CD14-positive monocyte (primary cell): ENCODE measurements around the gene NAPSA. TPM values are rescaled to one million over a fixed set of nuclear protein-coding genes. Genes with fewer than 3 reads are reported as not detected.

Experiments used
- DNase-seq, 3 donors: peaks; one replicate each; pipeline ENCODE4 v3.0.0-alpha.2; 2011 to 2022
- H2AFZ ChIP-seq: 2 replicates; pipeline ENCODE4 v1.6.0; 2012; ENCODE audit warnings: mild to moderate bottlenecking, low read depth, low read length, inconsistent platforms; ENCODE audit not compliant: insufficient read depth, poor library complexity, severe bottlenecking
- H3K27ac ChIP-seq, 2 donors: 1 replicate in 1 of 2; 2 replicates in 1 of 2; pipeline ENCODE4 v1.5.1; 2012 to 2013; ENCODE audit warnings: low read length in 2 of 2, control low read depth in 1 of 2, inconsistent platforms in 1 of 2, low read depth in 1 of 2, mild to moderate bottlenecking in 1 of 2
- H3K27me3 ChIP-seq, 2 donors: one replicate each; pipeline versions ENCODE4 v1.6.0 to v1.6.1; 2011 to 2013; ENCODE audit warnings: low read length in 2 of 2; ENCODE audit not compliant: control insufficient read depth in 2 of 2, insufficient read depth in 2 of 2
- H3K36me3 ChIP-seq, 2 donors: replicated peaks in 1 of 2; 1 replicate in 1 of 2; 2 replicates in 1 of 2; pipeline versions ENCODE4 v1.5.1 to v1.6.1; 2012 to 2013; ENCODE audit warnings: low read length in 2 of 2, control low read depth in 1 of 2, inconsistent platforms in 1 of 2, mild to moderate bottlenecking in 1 of 2; ENCODE audit not compliant: insufficient read depth in 2 of 2, control insufficient read depth in 1 of 2
- H3K4me1 ChIP-seq, 2 donors: 1 replicate in 1 of 2; 2 replicates in 1 of 2; pipeline versions ENCODE4 v1.5.1 to v1.6.1; 2012 to 2013; ENCODE audit warnings: low read length in 2 of 2, control low read depth in 1 of 2, inconsistent platforms in 1 of 2, mild to moderate bottlenecking in 1 of 2, moderate library complexity in 1 of 2; ENCODE audit not compliant: insufficient read depth in 2 of 2, control insufficient read depth in 1 of 2
- H3K4me2 ChIP-seq: replicated peaks from 2 replicates; pipeline ENCODE3; 2012; ENCODE audit warnings: low read length, moderate library complexity, mild to moderate bottlenecking; ENCODE audit not compliant: poor library complexity, severe bottlenecking; ENCODE audit errors: extremely low read depth
- H3K4me3 ChIP-seq, 3 experiments: fragments of 200-600 bp in 1 of 3; sonication (generic) in 1 of 3; replicated peaks in 1 of 3; 1 replicate in 2 of 3; 2 replicates in 1 of 3; pipeline ENCODE4 v1.5.1; 2011 to 2013; ENCODE audit warnings: low read length in 3 of 3, mild to moderate bottlenecking in 3 of 3, control low read depth in 2 of 3, low read depth in 2 of 3, inconsistent platforms in 1 of 3, moderate library complexity in 1 of 3
- H3K79me2 ChIP-seq: 2 replicates; pipeline ENCODE4 v1.6.0; 2012; ENCODE audit warnings: mild to moderate bottlenecking, control low read depth, inconsistent platforms, low read length, moderate library complexity; ENCODE audit not compliant: insufficient read depth
- H3K9ac ChIP-seq: 2 replicates; pipeline ENCODE4 v1.6.0; 2017; ENCODE audit warnings: low read length, mild to moderate bottlenecking; ENCODE audit not compliant: insufficient read depth, poor library complexity, severe bottlenecking
- H3K9me3 ChIP-seq, 2 donors: replicated peaks in 1 of 2; 1 replicate in 1 of 2; 2 replicates in 1 of 2; pipeline versions ENCODE4 v1.5.1 to v1.6.1; 2012 to 2013; ENCODE audit warnings: low read length in 2 of 2, control low read depth in 1 of 2; ENCODE audit not compliant: control insufficient read depth in 1 of 2, insufficient read depth in 1 of 2
- H4K20me1 ChIP-seq: 2 replicates; pipeline ENCODE4 v1.6.0; 2012; ENCODE audit warnings: mild to moderate bottlenecking, low read length, control low read depth, moderate library complexity; ENCODE audit not compliant: insufficient read depth
- H3K27ac Mint-ChIP-seq, 7 donors: one replicate each; pipeline ENCODE4 v1.8.0; 2020; ENCODE audit warnings: mild to moderate bottlenecking in 7 of 7, mixed read lengths in 7 of 7, moderate library complexity in 6 of 7, inconsistent platforms in 2 of 7
- H3K27me3 Mint-ChIP-seq, 3 donors: one replicate each; pipeline ENCODE4 v1.8.0; 2021 to 2022; ENCODE audit warnings: low read depth in 3 of 3, mild to moderate bottlenecking in 3 of 3, mixed read lengths in 3 of 3, moderate library complexity in 3 of 3, inconsistent platforms in 1 of 3
- H3K36me3 Mint-ChIP-seq, 2 donors: one replicate each; pipeline ENCODE4 v1.8.0; 2020; ENCODE audit warnings: mixed read lengths in 2 of 2, inconsistent platforms in 1 of 2, mild to moderate bottlenecking in 1 of 2
- H3K4me1 Mint-ChIP-seq: one replicate; pipeline ENCODE4 v1.8.0; 2020; ENCODE audit warnings: mild to moderate bottlenecking, mixed read lengths
- H3K4me3 Mint-ChIP-seq, 2 donors: one replicate each; pipeline ENCODE4 v1.8.0; 2020; ENCODE audit warnings: mild to moderate bottlenecking in 2 of 2, mixed read lengths in 2 of 2, moderate library complexity in 1 of 2
- H3K9me3 Mint-ChIP-seq, 7 donors: one replicate each; pipeline ENCODE4 v1.8.0; 2020 to 2022; ENCODE audit warnings: mixed read lengths in 7 of 7, mild to moderate bottlenecking in 6 of 7, moderate library complexity in 6 of 7, inconsistent platforms in 2 of 7
- WGBS: methylation state at CpG from one replicate; pipeline ENCODE4 v1.1.5; 2013; ENCODE audit warnings: missing lambda C conversion rate; ENCODE audit not compliant: insufficient coverage; 5-methylcytosine and 5-hydroxymethylcytosine counted together
- intact Hi-C, 2 donors: fragments of 100-400 bp; cut with micrococcal nuclease; formaldehyde crosslinking; loops; one replicate each; pipeline versions ENCODE4 v1.15.0 to v1.15.1; 2023
- polyA plus RNA-seq, 3 donors: library from polyadenylated mRNA; depleted of rRNA in 1 of 3; unstranded in 2 of 3; stranded (reverse) in 1 of 3; fragments of 300-500 nt in 2 of 3; fragments of >200 nt in 1 of 3; fragmentation: Illumina TruSeq in 2 of 3; gene quantifications; 1 replicate in 2 of 3; 2 replicates in 1 of 3; pipeline ENCODE4 v1.2.3, GENCODE V29; 2012 to 2021
- TF ChIP-seq, protein P1 (sequence below): fragments of 200-600 bp; IDR thresholded peaks from one replicate; pipeline ENCODE4 v1.8.0; 2022; ENCODE audit warnings: antibody characterized with exemption, mild to moderate bottlenecking

The NAPSA gene
- polyA plus RNA-seq, 3 donors = 0.27 to 1.3 (median 0.52) TPM

DNA sequence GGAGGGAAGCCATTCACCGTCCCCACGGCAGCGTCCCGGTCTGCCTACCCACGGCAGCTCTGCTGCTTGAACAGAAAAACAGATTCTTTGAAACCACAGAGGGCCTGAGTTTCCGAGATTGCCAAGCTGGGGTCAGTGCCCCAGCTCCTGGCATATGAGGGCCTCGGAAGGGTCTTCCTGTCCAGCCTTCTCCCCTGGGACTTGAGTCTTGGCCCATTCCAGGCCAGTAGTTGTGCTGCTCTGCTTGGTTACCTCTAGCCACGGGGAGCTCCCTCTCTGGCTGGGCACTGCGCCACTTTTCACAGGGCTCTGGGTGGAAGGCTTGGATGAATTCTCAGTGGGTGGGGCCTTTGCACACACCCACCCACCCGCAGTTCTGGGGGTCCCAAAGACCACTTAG lies 44.7 kb upstream of the NAPSA start:
- Histone ChIP-seq H3K9me3 (peaks cover 0 to 4% of the 10 kb centered on the region in 2 donors), H3K9ac (no peak overlapping the region), H3K79me2 (no peaks in the 10 kb centered on the region), H3K4me3 (no peak overlapping the region), H4K20me1 (no peaks in the 10 kb centered on the region), H3K4me2 (no peak overlapping the region), H3K27me3 (no peaks in the 10 kb centered on the region), H2AFZ (no peak overlapping the region), H3K4me1 (peaks cover 6 to 10% of the 10 kb centered on the region in 2 donors), H3K36me3 (peaks cover 30 to 42% of the 10 kb centered on the region in 2 donors), H3K27ac (no peak overlapping the region)
- H3K4me3 Mint-ChIP-seq = no peak overlapping the region
- TF ChIP-seq, protein P1, sequence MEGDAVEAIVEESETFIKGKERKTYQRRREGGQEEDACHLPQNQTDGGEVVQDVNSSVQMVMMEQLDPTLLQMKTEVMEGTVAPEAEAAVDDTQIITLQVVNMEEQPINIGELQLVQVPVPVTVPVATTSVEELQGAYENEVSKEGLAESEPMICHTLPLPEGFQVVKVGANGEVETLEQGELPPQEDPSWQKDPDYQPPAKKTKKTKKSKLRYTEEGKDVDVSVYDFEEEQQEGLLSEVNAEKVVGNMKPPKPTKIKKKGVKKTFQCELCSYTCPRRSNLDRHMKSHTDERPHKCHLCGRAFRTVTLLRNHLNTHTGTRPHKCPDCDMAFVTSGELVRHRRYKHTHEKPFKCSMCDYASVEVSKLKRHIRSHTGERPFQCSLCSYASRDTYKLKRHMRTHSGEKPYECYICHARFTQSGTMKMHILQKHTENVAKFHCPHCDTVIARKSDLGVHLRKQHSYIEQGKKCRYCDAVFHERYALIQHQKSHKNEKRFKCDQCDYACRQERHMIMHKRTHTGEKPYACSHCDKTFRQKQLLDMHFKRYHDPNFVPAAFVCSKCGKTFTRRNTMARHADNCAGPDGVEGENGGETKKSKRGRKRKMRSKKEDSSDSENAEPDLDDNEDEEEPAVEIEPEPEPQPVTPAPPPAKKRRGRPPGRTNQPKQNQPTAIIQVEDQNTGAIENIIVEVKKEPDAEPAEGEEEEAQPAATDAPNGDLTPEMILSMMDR = no peak
- H3K36me3 Mint-ChIP-seq = peaks cover 36 to 54% of the 10 kb centered on the region in 2 donors
- no peaks in the 10 kb centered on the region for H3K27me3 Mint-ChIP-seq
- peaks cover 0 to 6% (median 0%) of the 10 kb centered on the region in 7 donors for H3K9me3 Mint-ChIP-seq
- H3K27ac Mint-ChIP-seq = peak overlapping the region in 2 of 7 donors; percentile 13 to 26
- intact Hi-C loops = loop anchor here in 1 of 2 donors (5.0 kb wide), 1 partner anchor 43 kb away; the partner anchor contains the start of gene NAPSA
- WGBS = 96% methylated on average over 8 of the region's 10 CpGs
- DNase-seq = no peak
- peaks cover 8% of the 10 kb centered on the region for H3K4me1 Mint-ChIP-seq

DNA sequence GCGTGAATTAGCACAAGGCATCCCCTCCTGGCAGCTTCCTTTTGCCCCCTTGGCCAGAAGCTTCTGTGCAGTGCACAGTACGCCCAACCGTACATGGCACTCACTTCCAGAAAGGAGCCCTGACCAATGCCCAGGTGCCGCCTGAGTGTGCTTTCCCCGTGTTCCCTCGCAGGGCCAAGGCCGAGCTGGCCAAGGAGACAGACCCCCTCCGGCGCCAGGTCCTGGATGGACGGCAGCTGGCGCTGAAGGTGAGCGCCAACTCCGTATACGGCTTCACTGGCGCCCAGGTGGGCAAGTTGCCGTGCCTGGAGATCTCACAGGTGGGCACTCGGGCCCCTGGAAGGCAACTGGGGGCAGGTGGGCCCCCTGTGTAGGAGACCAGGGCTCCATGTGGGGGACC lies 43.9 kb upstream of the NAPSA start:
- intact Hi-C loops = no loop called here
- H4K20me1 ChIP-seq = no peaks in the 10 kb centered on the region
- H3K9ac ChIP-seq = no peak overlapping the region
- no peaks in the 10 kb centered on the region for H3K27me3 Mint-ChIP-seq
- no peak for DNase-seq
- peaks cover 0 to 2% of the 10 kb centered on the region in 2 donors for H3K4me1 ChIP-seq
- H3K79me2 ChIP-seq = no peaks in the 10 kb centered on the region
- H3K9me3 Mint-ChIP-seq = peaks cover 0 to 6% (median 0%) of the 10 kb centered on the region in 7 donors
- H3K4me1 Mint-ChIP-seq = peaks cover under 1% of the 10 kb centered on the region
- H3K36me3 ChIP-seq = peaks cover 30 to 42% of the 10 kb centered on the region in 2 donors
- no peak overlapping the region for H3K4me3 Mint-ChIP-seq
- no peak overlapping the region for H2AFZ ChIP-seq
- peaks cover 0 to 4% of the 10 kb centered on the region in 2 donors for H3K9me3 ChIP-seq
- no peak overlapping the region for H3K27ac ChIP-seq
- WGBS = 99% methylated on average over 17 of the region's 17 CpGs
- no peak overlapping the region for H3K4me2 ChIP-seq
- TF ChIP-seq, protein P1 = no peak
- no peaks in the 10 kb centered on the region for H3K27me3 ChIP-seq
- H3K27ac Mint-ChIP-seq = peak overlapping the region in 2 of 7 donors; percentile 20 to 58
- H3K36me3 Mint-ChIP-seq = peaks cover 38 to 62% of the 10 kb centered on the region in 2 donors
- no peak overlapping the region for H3K4me3 ChIP-seq
